B cell (primary cell): Measurements from ENCODE around the gene PSMD11. TPM values are rescaled to one million over a fixed set of nuclear protein-coding genes. Genes with fewer than 3 reads are reported as not detected.

Experiments used
- ATAC-seq: fragments of 200-7000 bp; cut with Tn5 transposase; one replicate; pipeline ENCODE4 v1.10.0; 2021; ENCODE audit warnings: low read depth, mild to moderate bottlenecking, moderate number of reproducible peaks, moderate library complexity
- CTCF ChIA-PET: fragments of 350-600 bp; sonication (Branson Sonifier 250); formaldehyde crosslinking; loops from one replicate; lab custom pipeline; 2021; ENCODE audit warnings: antibody characterized with exemption, inconsistent platforms; lab: Charles Lee
- POLR2A ChIA-PET: fragments of 350-600 bp; sonication (Branson Sonifier 250); formaldehyde crosslinking; loops from one replicate; lab custom pipeline; 2021; ENCODE audit warnings: antibody characterized with exemption; lab: Charles Lee
- DNase-seq: peaks from one replicate; pipeline ENCODE4 v3.0.0; 2013
- H2AFZ ChIP-seq: 2 replicates; pipeline ENCODE4 v1.6.1; 2012; ENCODE audit warnings: mild to moderate bottlenecking, low read depth, low read length; ENCODE audit not compliant: insufficient read depth, poor library complexity, severe bottlenecking
- H3K27ac ChIP-seq, 2 donors: 1 replicate in 1 of 2; 2 replicates in 1 of 2; pipeline ENCODE4 v1.5.1; 2012 to 2013; ENCODE audit warnings: low read length in 2 of 2, mild to moderate bottlenecking in 2 of 2, moderate library complexity in 1 of 2
- H3K27me3 ChIP-seq, 4 experiments: fragments of 200-600 bp in 1 of 4; sonication (generic) in 1 of 4; replicated peaks in 1 of 4; 1 replicate in 2 of 4; 2 replicates in 2 of 4; pipeline versions ENCODE4 v1.6.1 to v1.7.0; 2013 to 2016; ENCODE audit warnings: low read length in 3 of 4, mild to moderate bottlenecking in 2 of 4, mixed read lengths in 1 of 4, moderate library complexity in 1 of 4; ENCODE audit not compliant: insufficient read depth in 4 of 4, control insufficient read depth in 3 of 4; ENCODE audit errors: control extremely low read depth in 1 of 4
- H3K36me3 ChIP-seq, 2 experiments: replicated peaks in 1 of 2; 1 replicate in 1 of 2; 2 replicates in 1 of 2; pipeline versions ENCODE4 v1.6.1 to v1.7.1; 2013; ENCODE audit warnings: low read length in 1 of 2; ENCODE audit not compliant: insufficient read depth in 2 of 2, control insufficient read depth in 1 of 2; ENCODE audit errors: control extremely low read depth in 1 of 2, extremely low read depth in 1 of 2
- H3K4me1 ChIP-seq, 2 donors: fragments of 200-600 bp in 1 of 2; sonication (generic) in 1 of 2; 1 replicate in 1 of 2; 2 replicates in 1 of 2; pipeline versions ENCODE4 v1.5.1 to v1.6.1; 2013 to 2017; ENCODE audit warnings: low read length in 2 of 2; ENCODE audit not compliant: control insufficient read depth in 2 of 2, insufficient read depth in 2 of 2
- H3K4me2 ChIP-seq: replicated peaks from 2 replicates; pipeline ENCODE3; 2012; ENCODE audit warnings: mild to moderate bottlenecking, low read depth, low read length; ENCODE audit not compliant: poor library complexity, severe bottlenecking
- H3K4me3 ChIP-seq, 5 experiments: fragments of 200-600 bp in 1 of 5; sonication (generic) in 1 of 5; 1 replicate in 3 of 5; 2 replicates in 2 of 5; pipeline versions ENCODE4 v1.5.1 to v1.7.0; 2011 to 2016; ENCODE audit warnings: low read length in 4 of 5, mild to moderate bottlenecking in 4 of 5, low read depth in 2 of 5, control low read depth in 1 of 5, moderate library complexity in 1 of 5; ENCODE audit not compliant: insufficient read depth in 1 of 5; ENCODE audit errors: control extremely low read depth in 1 of 5, extremely low read depth in 1 of 5
- H3K79me2 ChIP-seq: fragments of 200-600 bp; sonication (generic); one replicate; pipeline ENCODE4 v1.6.0; 2016; ENCODE audit warnings: low read length; ENCODE audit not compliant: control insufficient read depth, insufficient read depth
- H3K9ac ChIP-seq: fragments of 200-600 bp; sonication (generic); 2 replicates; pipeline ENCODE4 v1.6.1; 2017; ENCODE audit warnings: mild to moderate bottlenecking, low read length, moderate library complexity
- H3K9me3 ChIP-seq, 3 donors: one replicate each; pipeline versions ENCODE4 v1.6.1 to v1.7.1; 2013; ENCODE audit warnings: low read length in 2 of 3; ENCODE audit not compliant: control insufficient read depth in 2 of 3, insufficient read depth in 1 of 3; ENCODE audit errors: control extremely low read depth in 1 of 3
- H4K20me1 ChIP-seq: 2 replicates; pipeline ENCODE4 v1.6.0; 2012; ENCODE audit warnings: mild to moderate bottlenecking, low read length; ENCODE audit not compliant: insufficient read depth, control insufficient read depth, poor library complexity, severe bottlenecking
- H3K27ac Mint-ChIP-seq: one replicate; pipeline ENCODE4 v1.8.0; 2021; ENCODE audit warnings: mixed read lengths
- H3K27me3 Mint-ChIP-seq: one replicate; pipeline ENCODE4 v1.8.0; 2021; ENCODE audit warnings: mixed read lengths
- H3K4me1 Mint-ChIP-seq: one replicate; pipeline ENCODE4 v1.8.0; 2021; ENCODE audit warnings: mixed read lengths
- H3K4me3 Mint-ChIP-seq: one replicate; pipeline ENCODE4 v1.8.0; 2021; ENCODE audit warnings: mixed read lengths
- H3K9me3 Mint-ChIP-seq: one replicate; pipeline ENCODE4 v1.8.0; 2022; ENCODE audit warnings: mixed read lengths; ENCODE audit not compliant: insufficient read depth
- CTCF ChIP-seq: fragments of 200-600 bp; IDR thresholded peaks from one replicate; pipeline ENCODE4 v1.8.0; 2022; ENCODE audit warnings: antibody characterized with exemption, mild to moderate bottlenecking
- EZH2 ChIP-seq: IDR thresholded peaks from 2 replicates; pipeline ENCODE4 v1.6.1; 2012; ENCODE audit warnings: borderline replicate concordance, low read depth, mild to moderate bottlenecking, moderate library complexity, low read length; ENCODE audit not compliant: insufficient read depth, poor library complexity, severe bottlenecking
- WGBS: methylation state at CpG from one replicate; pipeline ENCODE4 v1.1.5; 2013; ENCODE audit warnings: missing lambda C conversion rate; ENCODE audit not compliant: insufficient coverage; 5-methylcytosine and 5-hydroxymethylcytosine counted together
- intact Hi-C: fragments of 100-400 bp; cut with micrococcal nuclease; formaldehyde crosslinking; loops from one replicate; pipeline ENCODE4 v1.10.0; 2022
- polyA plus RNA-seq: library from polyadenylated mRNA; depleted of rRNA; stranded (reverse); fragments of >200 nt; gene quantifications from 2 replicates; pipeline ENCODE4 v1.2.3, GENCODE V29; 2012
- total RNA-seq, 2 donors: library from RNA; stranded (reverse); fragments of 120-200 nt in 1 of 2; gene quantifications; 1 replicate in 1 of 2; 2 replicates in 1 of 2; pipeline versions ENCODE4 v1.2.3 to v1.2.4, GENCODE V29; 2013 to 2022

Gene PSMD11
- total and polyA plus RNA-seq, 2 donors (not counting 1 experiment from before 2014, with no cell fraction given): 23.8 to 73.4 TPM

GRCh38 chr17:32440722-32441121 lies 3.6 kb upstream of the PSMD11 start:
- peaks cover 0 to 4% (median 0%) of the 10 kb centered on the region in 3 donors for H3K9me3 ChIP-seq
- ChIA-PET CTCF (no interaction called here), POLR2A (no interaction called here)
- no peak overlapping the region for H3K27ac Mint-ChIP-seq
- H3K27ac ChIP-seq: no peak overlapping the region
- H3K4me1 ChIP-seq: peaks cover 11 to 17% of the 10 kb centered on the region in 2 donors
- H3K27me3 ChIP-seq: peaks cover 0 to 2% (median under 1%) of the 10 kb centered on the region in 4 experiments
- DNase-seq (no peak), ATAC-seq (no peak)
- H3K27me3 Mint-ChIP-seq: no peaks in the 10 kb centered on the region
- H2AFZ ChIP-seq: no peak overlapping the region
- no peak overlapping the region for H3K4me3 Mint-ChIP-seq
- peaks cover 16% of the 10 kb centered on the region for H3K4me1 Mint-ChIP-seq
- peaks cover 20% of the 10 kb centered on the region for H3K79me2 ChIP-seq
- intact Hi-C loops: loop anchor here (5.0 kb wide), 2 partner anchors 188 to 437 kb away; partner anchors contain the start of gene MYO1D
- WGBS: 83% methylated on average over 5 of the region's 5 CpGs
- H3K36me3 ChIP-seq: no peaks in the 10 kb centered on the region
- TF ChIP-seq EZH2 (no peak), CTCF (no peak)
- no peak overlapping the region for H3K9ac ChIP-seq
- no peak overlapping the region for H3K4me2 ChIP-seq
- no peak overlapping the region for H3K4me3 ChIP-seq
- H4K20me1 ChIP-seq: no peaks in the 10 kb centered on the region
- no peaks in the 10 kb centered on the region for H3K9me3 Mint-ChIP-seq

- no peak for ATAC-seq
- peaks cover 18 to 23% of the 10 kb centered on the region in 2 donors for H3K4me1 ChIP-seq
- TF ChIP-seq CTCF: no peak
- TF ChIP-seq EZH2: no peak
- Mint-ChIP-seq H3K27me3 (no peaks in the 10 kb centered on the region), H3K4me1 (peaks cover 28% of the 10 kb centered on the region), H3K27ac (no peak overlapping the region), H3K4me3 (no peak overlapping the region), H3K9me3 (no peaks in the 10 kb centered on the region)
- H3K4me2 ChIP-seq: no peak overlapping the region
- POLR2A ChIA-PET: no interaction called here
- no peak overlapping the region for H3K9ac ChIP-seq
- no peaks in the 10 kb centered on the region for H4K20me1 ChIP-seq
- CTCF ChIA-PET: interaction anchor here (0.5 kb wide), 1 partner anchor 119 kb away, joined by 3 read pairs; no protein-coding TSS in a partner anchor
- H3K79me2 ChIP-seq: peaks cover 32% of the 10 kb centered on the region
- no peak overlapping the region for H2AFZ ChIP-seq
- DNase-seq: no peak
- intact Hi-C loops: loop anchor here (5.0 kb wide), 2 partner anchors 190 to 435 kb away; partner anchors contain the start of gene MYO1D
- WGBS: no CpG with 5 or more reads among the region's 2 CpGs
- H3K36me3 ChIP-seq: no peaks in the 10 kb centered on the region
- H3K27me3 ChIP-seq: peaks cover 0 to 2% (median under 1%) of the 10 kb centered on the region in 4 experiments
- H3K9me3 ChIP-seq: no peaks in the 10 kb centered on the region
- H3K27ac ChIP-seq: no peak overlapping the region
- H3K4me3 ChIP-seq: no peak overlapping the region
Measured at GRCh38 chr17:32441886-32442285, 2.4 kb upstream of the PSMD11 start.
